HepG2 (cell line): ENCODE measurements around the gene ZBTB46. TPM values are rescaled to one million over a fixed set of nuclear protein-coding genes. Genes with fewer than 3 reads are reported as not detected.

Source experiments
- CBX5 ChIP-seq: sonication (generic); formaldehyde crosslinking; IDR thresholded peaks from 2 replicates; pipeline ENCODE4 v1.4.0; 2020; ENCODE audit warnings: missing genetic modification reagents, borderline replicate concordance
- DNMT1 ChIP-seq: sonication (generic); formaldehyde crosslinking; IDR thresholded peaks from 2 replicates; pipeline ENCODE4 v1.5.1; 2020; ENCODE audit warnings: mild to moderate bottlenecking, missing genetic modification reagents
- DR1 ChIP-seq: sonication (generic); formaldehyde crosslinking; IDR thresholded peaks from 2 replicates; pipeline ENCODE4 v1.8.0; 2021; ENCODE audit warnings: mild to moderate bottlenecking, missing genetic modification reagents, inconsistent platforms
- ELF4 ChIP-seq: sonication (generic); formaldehyde crosslinking; IDR thresholded peaks from 2 replicates; pipeline ENCODE4 v1.5.0; 2020; ENCODE audit warnings: missing genetic modification reagents, mild to moderate bottlenecking, moderate library complexity, borderline replicate concordance
- FOXK1 ChIP-seq: sonication (generic); formaldehyde crosslinking; IDR thresholded peaks from 2 replicates; pipeline ENCODE4 v1.4.0; 2020; ENCODE audit warnings: low read depth, missing genetic modification reagents, borderline replicate concordance
- FOXM1 ChIP-seq: sonication (generic); formaldehyde crosslinking; IDR thresholded peaks from 2 replicates; pipeline ENCODE4 v1.5.0; 2020; ENCODE audit warnings: missing genetic modification reagents
- GTF2F1 ChIP-seq: fragments of 150-350 bp; IDR thresholded peaks from 2 replicates; pipeline ENCODE4 v1.6.1; 2014; ENCODE audit warnings: low read length
- ISX ChIP-seq: sonication (generic); formaldehyde crosslinking; conservative IDR thresholded peaks from 2 replicates; pipeline ENCODE4 v1.5.0; 2020; ENCODE audit warnings: missing genetic modification reagents
- KLF9 ChIP-seq: IDR thresholded peaks from 2 replicates; pipeline ENCODE4 v1.6.1; 2016; ENCODE audit warnings: low read depth
- KMT2A ChIP-seq: sonication (generic); formaldehyde crosslinking; IDR thresholded peaks from 2 replicates; pipeline ENCODE4 v1.4.0; 2020; ENCODE audit warnings: missing genetic modification reagents
- MLLT10 ChIP-seq: sonication (generic); formaldehyde crosslinking; IDR thresholded peaks from 2 replicates; pipeline ENCODE4 v1.4.0; 2020; ENCODE audit warnings: missing genetic modification reagents
- RARA ChIP-seq: IDR thresholded peaks from 2 replicates; pipeline ENCODE4 v1.6.1; 2016; ENCODE audit warnings: missing genetic modification reagents, missing compliant biosample characterization
- RORA ChIP-seq: sonication (generic); formaldehyde crosslinking; IDR thresholded peaks from 2 replicates; pipeline ENCODE4 v1.5.0; 2020; ENCODE audit warnings: mild to moderate bottlenecking, missing genetic modification reagents, moderate library complexity
- SATB2 ChIP-seq: sonication (generic); formaldehyde crosslinking; IDR thresholded peaks from 2 replicates; pipeline ENCODE4 v1.5.0; 2020; ENCODE audit warnings: missing genetic modification reagents
- SNRNP70 ChIP-seq: fragments of 200-400 bp; formaldehyde crosslinking; IDR thresholded peaks from 2 replicates; pipeline ENCODE4 v1.6.1; 2017; ENCODE audit warnings: mild to moderate bottlenecking, low read depth, low read length, moderate library complexity
- SUZ12 ChIP-seq: fragments of 150-350 bp; IDR thresholded peaks from 2 replicates; pipeline ENCODE4 v1.6.1; 2014; ENCODE audit warnings: low read depth, low read length
- ZNF24 ChIP-seq: fragments of 450-650 bp; IDR thresholded peaks from 2 replicates; pipeline ENCODE4 v1.6.1; 2017; ENCODE audit warnings: antibody characterized with exemption, mild to moderate bottlenecking
- ZNF788 ChIP-seq: sonication (generic); formaldehyde crosslinking; IDR thresholded peaks from 2 replicates; pipeline ENCODE4 v1.5.0; 2020; ENCODE audit warnings: mild to moderate bottlenecking, missing genetic modification reagents, borderline replicate concordance
- ZNF792 ChIP-seq: IDR thresholded peaks from 2 replicates; pipeline ENCODE4 v1.6.1; 2016
- polyA plus RNA-seq, 8 experiments: library from polyadenylated mRNA; depleted of rRNA in 3 of 8; stranded (reverse) in 7 of 8; unstranded in 1 of 8; fragments of >200 nt; fragmentation: Illumina TruSeq in 4 of 8; extraction: Trizol in 4 of 8; gene quantifications; 2 replicates each; pipeline versions ENCODE4 v1.2.1 to v1.2.3, GENCODE V29; 2011 to 2016; ENCODE audit warnings: low read depth in 4 of 8, missing spikeins in 1 of 8, mixed read lengths in 1 of 8; ENCODE audit not compliant: insufficient read depth in 1 of 8
- total RNA-seq, 5 experiments: library from RNA; depleted of rRNA; stranded (reverse); fragments of >200 nt; fragmentation: Illumina TruSeq; extraction: Trizol; gene quantifications; 2 replicates each; pipeline ENCODE4 v1.2.3, GENCODE V29; 2016; ENCODE audit warnings: low read depth in 1 of 5
- TF ChIP-seq, protein P1 (sequence below): sonication (generic); formaldehyde crosslinking; IDR thresholded peaks from 2 replicates; pipeline ENCODE4 v1.8.0; 2022; ENCODE audit warnings: missing genetic modification reagents, mild to moderate bottlenecking, borderline replicate concordance
- TF ChIP-seq, protein P2 (sequence below): sonication (generic); formaldehyde crosslinking; IDR thresholded peaks from 2 replicates; pipeline ENCODE4 v1.4.0; 2020; ENCODE audit warnings: mild to moderate bottlenecking, missing genetic modification reagents
- TF ChIP-seq, protein P3 (sequence below): sonication (generic); formaldehyde crosslinking; IDR thresholded peaks from 2 replicates; pipeline ENCODE4 v1.5.0; 2020; ENCODE audit warnings: mild to moderate bottlenecking, missing genetic modification reagents
- TF ChIP-seq, protein P4 (sequence below): sonication (generic); formaldehyde crosslinking; IDR thresholded peaks from 2 replicates; pipeline ENCODE4 v1.5.1; 2020; ENCODE audit warnings: mild to moderate bottlenecking, moderate library complexity, missing genetic modification reagents
- TF ChIP-seq, protein P5 (sequence below): sonication (generic); formaldehyde crosslinking; IDR thresholded peaks from 2 replicates; pipeline ENCODE4 v1.4.0; 2020; ENCODE audit warnings: mild to moderate bottlenecking, missing genetic modification reagents
- TF ChIP-seq, protein P6 (sequence below): sonication (generic); formaldehyde crosslinking; conservative IDR thresholded peaks from 2 replicates; pipeline ENCODE4 v1.8.0; 2022; ENCODE audit warnings: missing genetic modification reagents

Gene ZBTB46
- total and polyA plus RNA-seq, 2 of the 13 experiments (the other 11 are each of a cell fraction or from before 2014, with no cell fraction given), result 1.6 to 13.5 TPM

DNA sequence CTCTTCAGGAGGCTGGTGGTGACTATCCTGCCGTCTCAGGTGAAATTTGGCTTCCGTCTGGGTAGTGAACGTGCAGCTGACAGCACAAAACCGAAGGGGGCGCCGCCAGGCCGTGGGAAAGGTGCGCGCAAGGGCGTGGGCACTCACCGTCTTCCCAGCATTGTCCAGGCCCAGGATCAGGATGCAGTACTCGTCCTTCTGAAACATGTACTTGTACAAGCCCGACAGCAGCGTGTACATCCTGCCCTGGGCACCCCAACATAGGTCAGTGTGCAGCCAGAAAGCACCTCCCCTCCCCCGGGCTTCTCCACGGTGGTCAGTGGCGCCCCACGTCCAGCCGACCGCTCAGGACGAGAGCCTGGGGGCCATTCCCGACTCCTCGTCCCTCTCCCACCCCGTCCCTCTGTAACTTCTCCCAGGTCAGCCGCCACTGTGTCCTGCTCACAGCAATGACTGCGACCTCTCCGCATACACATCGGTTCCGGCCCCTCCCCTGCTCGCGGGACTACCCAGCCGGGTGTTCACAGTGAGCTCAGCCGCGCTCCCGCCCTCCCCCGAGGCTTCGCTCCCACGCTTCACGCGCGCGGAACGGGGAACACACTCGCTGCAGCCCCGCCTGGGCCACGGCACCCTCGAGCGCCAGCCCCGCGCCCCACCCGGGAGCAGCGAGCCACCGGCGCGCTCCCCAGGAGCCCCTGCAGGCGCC is 124.1 kb downstream of the ZBTB46 start (continued):
- TF ChIP-seq SUZ12, result no peak
- TF ChIP-seq, protein P1, sequence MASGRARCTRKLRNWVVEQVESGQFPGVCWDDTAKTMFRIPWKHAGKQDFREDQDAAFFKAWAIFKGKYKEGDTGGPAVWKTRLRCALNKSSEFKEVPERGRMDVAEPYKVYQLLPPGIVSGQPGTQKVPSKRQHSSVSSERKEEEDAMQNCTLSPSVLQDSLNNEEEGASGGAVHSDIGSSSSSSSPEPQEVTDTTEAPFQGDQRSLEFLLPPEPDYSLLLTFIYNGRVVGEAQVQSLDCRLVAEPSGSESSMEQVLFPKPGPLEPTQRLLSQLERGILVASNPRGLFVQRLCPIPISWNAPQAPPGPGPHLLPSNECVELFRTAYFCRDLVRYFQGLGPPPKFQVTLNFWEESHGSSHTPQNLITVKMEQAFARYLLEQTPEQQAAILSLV (CRISPR knock-in tag), result peak; percentile 60; the same call in 1 of the 2 replicates
- TF ChIP-seq KLF9 (CRISPR knock-in tag), result peak; percentile 49; the same call in 1 of the 2 replicates
- TF ChIP-seq ZNF24, result no peak
- TF ChIP-seq, protein P2, sequence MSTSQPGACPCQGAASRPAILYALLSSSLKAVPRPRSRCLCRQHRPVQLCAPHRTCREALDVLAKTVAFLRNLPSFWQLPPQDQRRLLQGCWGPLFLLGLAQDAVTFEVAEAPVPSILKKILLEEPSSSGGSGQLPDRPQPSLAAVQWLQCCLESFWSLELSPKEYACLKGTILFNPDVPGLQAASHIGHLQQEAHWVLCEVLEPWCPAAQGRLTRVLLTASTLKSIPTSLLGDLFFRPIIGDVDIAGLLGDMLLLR (CRISPR knock-in tag), result no peak
- no peak for TF ChIP-seq GTF2F1
- no peak for TF ChIP-seq FOXM1
- TF ChIP-seq DR1 (CRISPR knock-in tag), result no peak
- TF ChIP-seq KMT2A (CRISPR knock-in tag), result no peak
- TF ChIP-seq ZNF792 (CRISPR knock-in tag), result peak; percentile 77
- TF ChIP-seq CBX5 (CRISPR knock-in tag), result peak; percentile 88
- TF ChIP-seq RORA (CRISPR knock-in tag), result no peak
- TF ChIP-seq, protein P3, sequence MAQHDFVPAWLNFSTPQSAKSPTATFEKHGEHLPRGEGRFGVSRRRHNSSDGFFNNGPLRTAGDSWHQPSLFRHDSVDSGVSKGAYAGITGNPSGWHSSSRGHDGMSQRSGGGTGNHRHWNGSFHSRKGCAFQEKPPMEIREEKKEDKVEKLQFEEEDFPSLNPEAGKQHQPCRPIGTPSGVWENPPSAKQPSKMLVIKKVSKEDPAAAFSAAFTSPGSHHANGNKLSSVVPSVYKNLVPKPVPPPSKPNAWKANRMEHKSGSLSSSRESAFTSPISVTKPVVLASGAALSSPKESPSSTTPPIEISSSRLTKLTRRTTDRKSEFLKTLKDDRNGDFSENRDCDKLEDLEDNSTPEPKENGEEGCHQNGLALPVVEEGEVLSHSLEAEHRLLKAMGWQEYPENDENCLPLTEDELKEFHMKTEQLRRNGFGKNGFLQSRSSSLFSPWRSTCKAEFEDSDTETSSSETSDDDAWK (CRISPR knock-in tag), result no peak
- no peak for TF ChIP-seq ISX (CRISPR knock-in tag)
- TF ChIP-seq ZNF788 (CRISPR knock-in tag), result peak; percentile 54; the same call in 1 of the 2 replicates
- TF ChIP-seq, protein P4, sequence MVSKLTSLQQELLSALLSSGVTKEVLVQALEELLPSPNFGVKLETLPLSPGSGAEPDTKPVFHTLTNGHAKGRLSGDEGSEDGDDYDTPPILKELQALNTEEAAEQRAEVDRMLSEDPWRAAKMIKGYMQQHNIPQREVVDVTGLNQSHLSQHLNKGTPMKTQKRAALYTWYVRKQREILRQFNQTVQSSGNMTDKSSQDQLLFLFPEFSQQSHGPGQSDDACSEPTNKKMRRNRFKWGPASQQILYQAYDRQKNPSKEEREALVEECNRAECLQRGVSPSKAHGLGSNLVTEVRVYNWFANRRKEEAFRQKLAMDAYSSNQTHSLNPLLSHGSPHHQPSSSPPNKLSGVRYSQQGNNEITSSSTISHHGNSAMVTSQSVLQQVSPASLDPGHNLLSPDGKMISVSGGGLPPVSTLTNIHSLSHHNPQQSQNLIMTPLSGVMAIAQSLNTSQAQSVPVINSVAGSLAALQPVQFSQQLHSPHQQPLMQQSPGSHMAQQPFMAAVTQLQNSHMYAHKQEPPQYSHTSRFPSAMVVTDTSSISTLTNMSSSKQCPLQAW (CRISPR knock-in tag), result peak; percentile 60; the same call in 1 of the 2 replicates
- TF ChIP-seq DNMT1 (CRISPR knock-in tag), result peak; percentile 47; the same call in 1 of the 2 replicates
- TF ChIP-seq SNRNP70, result no peak
- TF ChIP-seq ELF4 (CRISPR knock-in tag), result no peak
- TF ChIP-seq FOXK1 (CRISPR knock-in tag), result no peak; the same call in 1 of the 2 replicates
- no peak for TF ChIP-seq SATB2 (CRISPR knock-in tag)
- TF ChIP-seq RARA (CRISPR knock-in tag), result peak; percentile 53; the same call in 1 of the 2 replicates
- no peak for TF ChIP-seq MLLT10 (CRISPR knock-in tag)
- TF ChIP-seq, protein P5, sequence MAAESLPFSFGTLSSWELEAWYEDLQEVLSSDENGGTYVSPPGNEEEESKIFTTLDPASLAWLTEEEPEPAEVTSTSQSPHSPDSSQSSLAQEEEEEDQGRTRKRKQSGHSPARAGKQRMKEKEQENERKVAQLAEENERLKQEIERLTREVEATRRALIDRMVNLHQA (CRISPR knock-in tag), result no peak
- TF ChIP-seq, protein P6, sequence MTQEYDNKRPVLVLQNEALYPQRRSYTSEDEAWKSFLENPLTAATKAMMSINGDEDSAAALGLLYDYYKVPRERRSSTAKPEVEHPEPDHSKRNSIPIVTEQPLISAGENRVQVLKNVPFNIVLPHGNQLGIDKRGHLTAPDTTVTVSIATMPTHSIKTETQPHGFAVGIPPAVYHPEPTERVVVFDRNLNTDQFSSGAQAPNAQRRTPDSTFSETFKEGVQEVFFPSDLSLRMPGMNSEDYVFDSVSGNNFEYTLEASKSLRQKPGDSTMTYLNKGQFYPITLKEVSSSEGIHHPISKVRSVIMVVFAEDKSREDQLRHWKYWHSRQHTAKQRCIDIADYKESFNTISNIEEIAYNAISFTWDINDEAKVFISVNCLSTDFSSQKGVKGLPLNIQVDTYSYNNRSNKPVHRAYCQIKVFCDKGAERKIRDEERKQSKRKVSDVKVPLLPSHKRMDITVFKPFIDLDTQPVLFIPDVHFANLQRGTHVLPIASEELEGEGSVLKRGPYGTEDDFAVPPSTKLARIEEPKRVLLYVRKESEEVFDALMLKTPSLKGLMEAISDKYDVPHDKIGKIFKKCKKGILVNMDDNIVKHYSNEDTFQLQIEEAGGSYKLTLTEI (CRISPR knock-in tag), result no peak
